ENCODE data around the gene RAD51B.

The RAD51B gene

DNA sequence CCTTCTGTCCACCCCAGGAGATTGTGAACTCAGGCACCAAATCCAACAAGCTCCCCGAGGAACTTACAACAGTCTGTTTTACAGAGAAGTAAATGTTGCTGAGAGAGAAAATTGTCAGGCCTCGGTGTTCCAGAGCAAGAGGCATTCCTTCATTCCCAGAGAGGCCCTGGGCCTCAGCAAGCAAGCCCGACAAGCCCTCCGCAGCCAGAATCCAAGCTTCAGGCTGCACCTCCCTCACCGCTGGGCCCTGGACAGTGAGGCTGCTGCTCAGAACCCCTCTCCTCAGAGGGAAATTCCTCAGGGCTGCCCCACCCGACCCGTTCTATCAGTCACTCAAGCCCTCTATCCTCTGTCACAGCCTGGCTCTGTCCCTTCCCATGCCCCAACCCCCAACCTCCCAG, 916.9 kb downstream of the RAD51B start:
- TF ChIP-seq, protein P1, sequence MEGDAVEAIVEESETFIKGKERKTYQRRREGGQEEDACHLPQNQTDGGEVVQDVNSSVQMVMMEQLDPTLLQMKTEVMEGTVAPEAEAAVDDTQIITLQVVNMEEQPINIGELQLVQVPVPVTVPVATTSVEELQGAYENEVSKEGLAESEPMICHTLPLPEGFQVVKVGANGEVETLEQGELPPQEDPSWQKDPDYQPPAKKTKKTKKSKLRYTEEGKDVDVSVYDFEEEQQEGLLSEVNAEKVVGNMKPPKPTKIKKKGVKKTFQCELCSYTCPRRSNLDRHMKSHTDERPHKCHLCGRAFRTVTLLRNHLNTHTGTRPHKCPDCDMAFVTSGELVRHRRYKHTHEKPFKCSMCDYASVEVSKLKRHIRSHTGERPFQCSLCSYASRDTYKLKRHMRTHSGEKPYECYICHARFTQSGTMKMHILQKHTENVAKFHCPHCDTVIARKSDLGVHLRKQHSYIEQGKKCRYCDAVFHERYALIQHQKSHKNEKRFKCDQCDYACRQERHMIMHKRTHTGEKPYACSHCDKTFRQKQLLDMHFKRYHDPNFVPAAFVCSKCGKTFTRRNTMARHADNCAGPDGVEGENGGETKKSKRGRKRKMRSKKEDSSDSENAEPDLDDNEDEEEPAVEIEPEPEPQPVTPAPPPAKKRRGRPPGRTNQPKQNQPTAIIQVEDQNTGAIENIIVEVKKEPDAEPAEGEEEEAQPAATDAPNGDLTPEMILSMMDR (IDR thresholded peaks at IDR 0.05; ENCODE audit: low read depth, low read length, missing control alignments), result no peak
- H3K4me3 ChIP-seq (ENCODE audit: low read depth, low read length), result no peak overlapping the region
- in situ Hi-C loops (cut with HindIII; ENCODE audit: low pct_ligation_motif_present, low sequenced_read_pairs), result no loop called here
- DNase-seq, result no peak
- H3K36me3 ChIP-seq (replicated peaks), result no peaks in the 10 kb centered on the region
- H3K27ac ChIP-seq, result no peak overlapping the region
- H3K27me3 ChIP-seq (replicated peaks), result no peaks in the 10 kb centered on the region

DNA sequence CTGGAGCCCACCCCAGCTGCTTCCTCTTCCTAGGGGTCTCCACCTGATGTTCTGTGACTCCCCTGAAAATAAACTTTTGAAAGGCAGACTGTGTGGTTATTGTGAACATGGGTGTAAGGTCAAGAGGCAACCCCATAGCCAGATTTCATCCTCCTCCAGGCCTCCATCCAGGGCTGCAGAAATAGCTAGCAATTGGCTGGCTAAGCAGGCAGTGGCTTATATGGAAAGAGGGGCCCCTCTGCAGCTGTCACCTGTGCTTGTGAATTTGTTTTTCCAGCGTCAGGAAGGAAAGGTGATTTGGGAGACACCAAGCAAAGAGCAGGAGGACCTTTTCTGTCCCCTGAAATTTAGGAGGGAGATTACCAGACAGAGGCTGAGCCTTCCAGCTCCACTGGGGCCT, 917.5 kb downstream of the RAD51B start:
- in situ Hi-C loops (cut with HindIII; ENCODE audit: low pct_ligation_motif_present, low sequenced_read_pairs), result no loop called here

DNA sequence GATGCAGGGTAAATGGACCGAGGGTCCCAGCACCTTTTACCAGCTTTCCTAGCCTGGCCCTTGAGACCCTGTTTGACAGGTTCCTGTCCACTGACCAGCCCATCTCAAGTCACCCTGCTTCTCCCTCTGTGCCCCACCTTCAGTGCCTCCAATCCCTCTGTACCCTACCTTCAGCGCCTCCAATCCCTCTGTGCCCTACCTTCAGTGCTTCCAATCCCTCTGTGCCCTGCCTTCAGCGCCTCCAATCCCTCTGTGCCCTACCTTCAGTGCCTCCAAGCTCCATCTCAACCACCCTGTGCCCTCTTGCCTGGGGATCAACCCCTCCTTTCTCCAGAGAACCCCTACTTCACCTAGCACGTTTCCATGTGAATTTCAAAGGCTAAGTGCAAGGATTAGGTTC, 919.0 kb downstream of the RAD51B start:
- TF ChIP-seq, protein P1 (IDR thresholded peaks at IDR 0.05; ENCODE audit: low read depth, low read length, missing control alignments), result no peak
- Histone ChIP-seq H3K36me3 (replicated peaks) (no peaks in the 10 kb centered on the region), H3K27ac (no peak overlapping the region), H3K27me3 (replicated peaks) (no peaks in the 10 kb centered on the region), H3K4me3 (ENCODE audit: low read depth, low read length) (no peak overlapping the region)
- DNase-seq, result no peak
- in situ Hi-C loops (cut with HindIII; ENCODE audit: low pct_ligation_motif_present, low sequenced_read_pairs), result no loop called here

More for the DNA sequence above, 917.5 kb downstream of the RAD51B start:
- Histone ChIP-seq H3K27ac (no peak overlapping the region), H3K4me3 (ENCODE audit: low read depth, low read length) (no peak overlapping the region), H3K36me3 (replicated peaks) (no peaks in the 10 kb centered on the region), H3K27me3 (replicated peaks) (no peaks in the 10 kb centered on the region)
- no peak for DNase-seq
- TF ChIP-seq, protein P1 (IDR thresholded peaks at IDR 0.05; ENCODE audit: low read depth, low read length, missing control alignments), result no peak

DNA sequence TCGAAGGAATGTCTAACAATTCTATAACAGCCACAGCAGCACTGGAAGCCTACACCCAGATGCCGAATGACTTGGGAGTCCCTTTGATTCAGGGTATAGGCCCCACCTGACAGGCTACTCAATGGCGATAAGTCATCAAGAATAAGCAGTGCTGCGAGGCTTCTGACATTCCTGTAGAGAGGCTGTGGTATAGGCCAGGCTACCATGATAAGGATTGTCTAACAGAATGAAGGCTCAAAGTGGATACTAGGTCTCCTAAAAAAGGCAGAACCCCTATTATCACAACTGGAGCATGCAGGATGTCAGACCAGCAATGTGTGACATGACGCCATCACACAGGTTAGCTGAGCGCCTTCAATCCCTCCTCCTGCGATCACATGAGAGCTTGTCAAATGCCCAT, 920.1 kb downstream of the RAD51B start:
- TF ChIP-seq, protein P1 (IDR thresholded peaks at IDR 0.05; ENCODE audit: low read depth, low read length, missing control alignments), result no peak
- in situ Hi-C loops (cut with HindIII; ENCODE audit: low pct_ligation_motif_present, low sequenced_read_pairs), result no loop called here
- no peaks in the 10 kb centered on the region for H3K36me3 ChIP-seq (replicated peaks)
- H3K27me3 ChIP-seq (replicated peaks), result no peaks in the 10 kb centered on the region
- no peak overlapping the region for H3K4me3 ChIP-seq (ENCODE audit: low read depth, low read length)
- no peak for DNase-seq
- no peak overlapping the region for H3K27ac ChIP-seq

DNA sequence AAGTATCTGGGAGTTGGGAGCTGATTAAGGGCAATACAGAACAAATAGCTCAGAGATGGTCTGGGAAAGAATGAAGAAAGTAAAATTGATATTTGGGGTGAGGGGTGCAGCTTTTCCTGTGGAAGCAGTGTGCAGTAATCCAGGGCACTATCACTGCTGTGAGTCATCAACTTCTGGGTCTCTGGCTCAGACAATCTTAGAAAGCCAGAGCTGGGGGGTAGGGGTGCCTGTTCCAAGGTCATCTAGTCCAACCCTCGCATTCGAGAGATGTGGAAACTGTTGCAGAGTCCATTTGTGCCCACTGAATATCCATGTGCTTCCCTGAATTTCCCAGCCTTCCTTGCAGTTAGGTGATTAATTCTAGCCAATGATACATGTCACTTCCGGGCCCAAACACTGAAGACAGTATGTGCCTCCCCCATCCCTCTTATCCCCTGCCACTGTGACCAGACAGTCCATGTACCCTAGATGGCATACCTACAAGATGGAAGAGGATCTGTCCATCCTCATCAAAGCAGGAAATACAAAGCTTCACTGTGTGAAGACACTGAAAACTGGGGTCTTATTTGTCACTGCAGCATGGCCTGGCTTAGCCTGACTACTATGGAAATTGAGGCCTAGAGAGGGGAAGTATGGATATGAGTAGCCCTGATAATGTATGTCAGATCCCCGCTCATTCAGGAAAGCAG, 921.4 kb downstream of the RAD51B start:
- TF ChIP-seq, protein P1 (IDR thresholded peaks at IDR 0.05; ENCODE audit: low read depth, low read length, missing control alignments), result no peak
- in situ Hi-C loops (cut with HindIII; ENCODE audit: low pct_ligation_motif_present, low sequenced_read_pairs), result no loop called here
- H3K27ac ChIP-seq, result no peak overlapping the region

DNA sequence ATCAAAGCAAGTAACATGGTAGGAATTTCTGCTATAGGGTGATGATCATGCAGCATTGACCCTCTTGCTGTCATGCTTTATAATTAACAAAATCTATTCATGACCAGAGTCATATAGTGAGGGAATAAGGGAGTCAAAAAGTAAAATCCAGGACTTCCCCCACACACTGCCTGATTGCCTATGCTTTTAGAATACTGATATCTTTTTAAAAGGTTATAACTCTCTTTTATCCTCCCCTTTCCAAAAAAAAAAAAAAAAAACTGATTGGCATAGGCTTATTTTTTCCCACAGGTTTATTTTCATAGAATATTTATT, 921.9 kb downstream of the RAD51B start:
- TF ChIP-seq, protein P1 (IDR thresholded peaks at IDR 0.05; ENCODE audit: low read depth, low read length, missing control alignments), result no peak

More for the DNA sequence above, 921.4 kb downstream of the RAD51B start:
- no peaks in the 10 kb centered on the region for H3K27me3 ChIP-seq (replicated peaks)
- H3K36me3 ChIP-seq (replicated peaks), result no peaks in the 10 kb centered on the region
- H3K4me3 ChIP-seq (ENCODE audit: low read depth, low read length), result no peak overlapping the region
- DNase-seq, result no peak

More for the DNA sequence above, 921.9 kb downstream of the RAD51B start:
- no peak overlapping the region for H3K4me3 ChIP-seq (ENCODE audit: low read depth, low read length)
- no peak overlapping the region for H3K27ac ChIP-seq
- no peaks in the 10 kb centered on the region for H3K27me3 ChIP-seq (replicated peaks)
- no peaks in the 10 kb centered on the region for H3K36me3 ChIP-seq (replicated peaks)
- in situ Hi-C loops (cut with HindIII; ENCODE audit: low pct_ligation_motif_present, low sequenced_read_pairs), result no loop called here
- DNase-seq, result no peak
